ENCODE measurements around the gene POU2F3.

DNA sequence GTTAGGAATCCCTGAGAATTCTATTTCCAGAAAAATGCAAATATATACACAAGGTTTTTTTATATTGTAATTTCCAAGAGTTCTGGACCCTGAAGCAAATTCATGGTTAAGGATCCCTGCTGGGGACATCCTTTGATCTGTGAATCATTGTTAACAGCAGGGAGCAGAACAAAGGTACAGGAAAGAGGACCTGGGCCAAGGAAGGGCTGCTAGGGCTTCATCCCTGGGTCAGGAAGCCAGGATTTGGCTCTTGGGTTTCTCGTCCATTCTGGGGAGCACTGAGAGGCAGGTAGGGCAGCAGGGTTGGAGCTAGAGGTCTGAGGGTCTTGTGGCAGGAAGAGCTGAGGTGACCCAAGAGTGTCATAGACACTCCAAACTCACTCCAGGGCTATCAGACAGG is 39.3 kb upstream of the POU2F3 start:
- TF ChIP-seq, protein P1, sequence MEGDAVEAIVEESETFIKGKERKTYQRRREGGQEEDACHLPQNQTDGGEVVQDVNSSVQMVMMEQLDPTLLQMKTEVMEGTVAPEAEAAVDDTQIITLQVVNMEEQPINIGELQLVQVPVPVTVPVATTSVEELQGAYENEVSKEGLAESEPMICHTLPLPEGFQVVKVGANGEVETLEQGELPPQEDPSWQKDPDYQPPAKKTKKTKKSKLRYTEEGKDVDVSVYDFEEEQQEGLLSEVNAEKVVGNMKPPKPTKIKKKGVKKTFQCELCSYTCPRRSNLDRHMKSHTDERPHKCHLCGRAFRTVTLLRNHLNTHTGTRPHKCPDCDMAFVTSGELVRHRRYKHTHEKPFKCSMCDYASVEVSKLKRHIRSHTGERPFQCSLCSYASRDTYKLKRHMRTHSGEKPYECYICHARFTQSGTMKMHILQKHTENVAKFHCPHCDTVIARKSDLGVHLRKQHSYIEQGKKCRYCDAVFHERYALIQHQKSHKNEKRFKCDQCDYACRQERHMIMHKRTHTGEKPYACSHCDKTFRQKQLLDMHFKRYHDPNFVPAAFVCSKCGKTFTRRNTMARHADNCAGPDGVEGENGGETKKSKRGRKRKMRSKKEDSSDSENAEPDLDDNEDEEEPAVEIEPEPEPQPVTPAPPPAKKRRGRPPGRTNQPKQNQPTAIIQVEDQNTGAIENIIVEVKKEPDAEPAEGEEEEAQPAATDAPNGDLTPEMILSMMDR (IDR thresholded peaks at IDR 0.05; ENCODE audit: low read depth, low read length) = no peak
- TF ChIP-seq EZH2phosphoT487 (IDR thresholded peaks at IDR 0.05; ENCODE audit: low read depth) = no peak
